Suprapubic skin (tissue), 4 donors: ENCODE measurements around the gene FUT7. TPM values are rescaled to one million over a fixed set of nuclear protein-coding genes. Genes with fewer than 3 reads are reported as not detected.

ENCODE experiments used
- DNase-seq, 2 donors: peaks; one replicate each; pipeline ENCODE4 v3.0.0-alpha.2; 2019; ENCODE audit warnings: low spot score in 2 of 2
- H3K27ac ChIP-seq: fragments of 200-600 bp; sonication (generic); one replicate; pipeline ENCODE4 v1.5.1; 2019
- H3K27me3 ChIP-seq: fragments of 200-600 bp; sonication (generic); one replicate; pipeline ENCODE4 v1.5.1; 2019
- H3K36me3 ChIP-seq: fragments of 200-600 bp; sonication (generic); one replicate; pipeline ENCODE4 v1.5.1; 2019
- H3K4me1 ChIP-seq: fragments of 200-600 bp; sonication (generic); one replicate; pipeline ENCODE4 v1.5.1; 2019
- H3K4me3 ChIP-seq: fragments of 200-600 bp; sonication (generic); one replicate; pipeline ENCODE4 v1.5.1; 2019; ENCODE audit warnings: mild to moderate bottlenecking
- H3K9me3 ChIP-seq: fragments of 200-600 bp; sonication (generic); one replicate; pipeline ENCODE4 v1.5.1; 2019
- CTCF ChIP-seq, 2 donors: fragments of 200-600 bp in 1 of 2; fragments of 450-650 bp in 1 of 2; sonication (generic) in 1 of 2; IDR thresholded peaks; one replicate each; pipeline ENCODE4 v1.5.1; 2016 to 2019; ENCODE audit warnings: antibody characterized with exemption in 2 of 2, mild to moderate bottlenecking in 1 of 2, moderate library complexity in 1 of 2
- EP300 ChIP-seq: sonication (generic); formaldehyde crosslinking; IDR thresholded peaks from one replicate; pipeline ENCODE4 v1.6.1; 2017; ENCODE audit warnings: antibody characterized with exemption
- POLR2A ChIP-seq, 2 donors: fragments of 450-650 bp; IDR thresholded peaks; one replicate each; pipeline ENCODE4 v1.6.1; 2017; ENCODE audit warnings: antibody characterized with exemption in 2 of 2, mild to moderate bottlenecking in 2 of 2, moderate library complexity in 2 of 2
- POLR2AphosphoS5 ChIP-seq, 3 donors: sonication (generic); formaldehyde crosslinking; IDR thresholded peaks; one replicate each; pipeline ENCODE4 v1.6.1; 2017; ENCODE audit warnings: antibody characterized with exemption in 3 of 3
- WGBS: methylation state at CpG from one replicate; pipeline ENCODE4 v1.1.5; 2018; 5-methylcytosine and 5-hydroxymethylcytosine counted together
- total RNA-seq, 4 donors: library from RNA; depleted of rRNA; stranded (reverse); fragments of >200 nt; gene quantifications; one replicate each; pipeline ENCODE4 v1.1.0, GENCODE V29; 2016

FUT7 gene
- total RNA-seq, 4 donors from 2014 or later: 0.72 TPM; not detected in 3

DNA sequence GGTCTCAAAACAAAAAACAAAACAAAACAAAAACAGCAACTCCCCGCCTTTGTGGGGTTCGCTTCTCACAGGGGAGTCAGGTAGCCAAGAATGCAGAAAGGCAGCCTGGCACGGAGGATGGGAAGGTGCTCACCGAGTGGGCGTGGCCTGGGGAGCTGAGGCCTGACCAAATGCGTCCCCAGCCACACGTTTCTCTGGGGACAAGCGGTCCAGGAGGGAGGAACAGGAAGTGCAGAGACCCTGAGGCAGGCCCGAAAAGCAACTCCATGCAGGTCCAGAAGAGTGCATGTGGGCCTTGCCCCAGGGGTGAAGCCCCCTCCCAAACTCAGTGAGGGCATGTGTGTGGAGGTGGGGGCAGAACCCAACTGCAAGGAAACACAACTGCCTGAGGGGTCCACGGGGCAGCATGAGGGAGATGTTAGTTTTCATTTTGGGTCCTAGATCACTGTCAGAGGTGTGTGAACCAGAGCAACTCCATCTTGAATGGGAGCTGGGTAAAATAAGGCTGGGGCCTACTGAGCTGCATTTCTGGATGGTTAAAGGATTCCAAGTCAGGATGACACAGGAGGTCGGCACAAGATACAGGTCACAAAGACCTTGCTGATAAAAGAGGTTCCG lies 42.9 kb upstream of the FUT7 start:
- WGBS: 78% methylated on average over 12 of the region's 12 CpGs
- peaks cover 7% of the 10 kb centered on the region for H3K36me3 ChIP-seq
- no peaks in the 10 kb centered on the region for H3K9me3 ChIP-seq
- no peak for DNase-seq
- peaks cover 45% of the 10 kb centered on the region for H3K4me1 ChIP-seq
- peak overlapping the region; percentile 73 for H3K27ac ChIP-seq
- TF ChIP-seq EP300: no peak
- no peak for TF ChIP-seq POLR2A (IDR thresholded peaks at IDR 0.05)
- no peak for TF ChIP-seq CTCF (IDR thresholded peaks at IDR 0.05)
- no peak for TF ChIP-seq POLR2AphosphoS5 (IDR thresholded peaks at IDR 0.05)
- H3K27me3 ChIP-seq: peaks cover 4% of the 10 kb centered on the region
- no peak overlapping the region for H3K4me3 ChIP-seq

- Histone ChIP-seq H3K4me1 (peaks cover 43% of the 10 kb centered on the region), H3K36me3 (no peaks in the 10 kb centered on the region), H3K27me3 (peaks cover 12% of the 10 kb centered on the region), H3K27ac (peak overlapping the region; percentile 73), H3K9me3 (no peaks in the 10 kb centered on the region), H3K4me3 (no peak overlapping the region)
- WGBS: 82% methylated on average over 6 of the region's 8 CpGs
- DNase-seq: no peak
- TF ChIP-seq POLR2AphosphoS5 (IDR thresholded peaks at IDR 0.05): no peak
- no peak for TF ChIP-seq CTCF (IDR thresholded peaks at IDR 0.05)
- no peak for TF ChIP-seq EP300
- no peak for TF ChIP-seq POLR2A (IDR thresholded peaks at IDR 0.05)
Observed at GRCh38 chr9:137073992-137074399, 42.1 kb upstream of the FUT7 start.

- Histone ChIP-seq H3K4me1 (peaks cover 35% of the 10 kb centered on the region), H3K27ac (peak overlapping the region; percentile 66), H3K27me3 (peaks cover 18% of the 10 kb centered on the region), H3K9me3 (no peaks in the 10 kb centered on the region), H3K36me3 (no peaks in the 10 kb centered on the region), H3K4me3 (peak overlapping the region; percentile 56)
- TF ChIP-seq EP300: no peak
- TF ChIP-seq POLR2AphosphoS5 (IDR thresholded peaks at IDR 0.05): no peak
- no peak for TF ChIP-seq CTCF (IDR thresholded peaks at IDR 0.05)
- no peak for TF ChIP-seq POLR2A (IDR thresholded peaks at IDR 0.05)
- 67% methylated on average over 1 of the region's 2 CpGs for WGBS
- no peak for DNase-seq
Observed at GRCh38 chr9:137071282-137071681, 39.4 kb upstream of the FUT7 start.

DNA sequence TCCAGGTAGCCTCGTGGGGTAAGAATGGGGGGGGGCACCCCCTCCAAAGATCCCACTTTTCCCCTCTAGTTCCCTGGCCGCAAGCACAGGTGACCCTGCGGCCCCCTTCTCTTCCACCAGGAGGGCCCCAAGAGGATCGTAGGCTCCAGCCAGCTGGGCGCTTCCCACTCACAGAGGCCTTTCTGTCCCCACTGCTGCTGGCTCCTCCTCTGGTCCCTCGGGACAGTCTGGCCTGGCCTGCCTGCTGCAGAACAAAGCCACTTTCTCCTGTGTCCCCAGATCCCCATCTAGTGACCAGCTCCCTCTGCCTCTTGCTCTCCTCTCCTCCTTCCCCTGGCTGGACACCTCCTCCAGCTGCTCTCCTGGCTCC lies 39.0 kb upstream of the FUT7 start:
- peaks cover 35% of the 10 kb centered on the region for H3K4me1 ChIP-seq

More for the DNA sequence above, 39.0 kb upstream of the FUT7 start:
- Histone ChIP-seq H3K9me3 (no peaks in the 10 kb centered on the region), H3K27ac (peak overlapping the region; percentile 66), H3K36me3 (no peaks in the 10 kb centered on the region), H3K4me3 (peak overlapping the region; percentile 56), H3K27me3 (peaks cover 18% of the 10 kb centered on the region)
- peak in 1 of 2 donors; percentile 75 for DNase-seq
- TF ChIP-seq POLR2AphosphoS5 (IDR thresholded peaks at IDR 0.05): no peak
- TF ChIP-seq CTCF (IDR thresholded peaks at IDR 0.05): no peak
- no peak for TF ChIP-seq EP300
- TF ChIP-seq POLR2A (IDR thresholded peaks at IDR 0.05): no peak
- 24% methylated on average over 6 of the region's 6 CpGs for WGBS
